Fibroblast of villous mesenchyme (primary cell): Measurements from ENCODE around the gene SAMD11. TPM values are rescaled to one million over a fixed set of nuclear protein-coding genes. Genes with fewer than 3 reads are reported as not detected.

ENCODE experiments used
- DNase-seq: peaks from one replicate; pipeline ENCODE4 v3.0.0-alpha.2; 2010; ENCODE audit warnings: low read depth
- H3K4me3 ChIP-seq: 2 replicates; pipeline ENCODE4 v1.5.1; 2011; ENCODE audit warnings: low read depth, mild to moderate bottlenecking, low read length
- total RNA-seq: library from RNA; depleted of rRNA; stranded (reverse); fragments of >200 nt; gene quantifications from 2 replicates; pipeline ENCODE4 v1.2.3, GENCODE V29; 2012
- TF ChIP-seq, protein P1 (sequence below): IDR thresholded peaks from 2 replicates; pipeline ENCODE4 v1.5.1; 2012; ENCODE audit warnings: low read depth, mild to moderate bottlenecking, low read length; ENCODE audit not compliant: insufficient read depth

The SAMD11 gene
- total RNA-seq, 1 donor, result 2.2 TPM

DNA sequence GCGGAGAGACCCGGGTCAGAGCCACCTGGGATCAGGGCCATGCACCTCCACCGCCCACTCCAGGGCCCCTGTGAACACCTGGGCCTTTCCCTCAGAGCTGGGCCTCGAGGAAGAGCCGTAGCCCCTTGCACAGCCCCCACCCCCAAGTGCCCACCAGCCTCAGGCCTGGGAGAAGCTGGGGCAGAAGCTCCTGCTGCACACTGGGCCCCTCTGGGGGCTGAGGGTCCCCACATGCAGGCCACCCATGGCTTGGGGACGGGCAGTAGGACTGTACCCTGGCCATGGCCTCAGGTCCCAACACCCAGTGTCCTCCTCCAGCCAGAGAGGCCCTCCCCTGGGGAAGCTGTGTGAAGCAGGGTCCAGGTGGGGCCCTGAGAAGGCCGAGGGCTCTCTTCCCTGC lies 28.9 kb downstream of the SAMD11 start:
- TF ChIP-seq, protein P1, sequence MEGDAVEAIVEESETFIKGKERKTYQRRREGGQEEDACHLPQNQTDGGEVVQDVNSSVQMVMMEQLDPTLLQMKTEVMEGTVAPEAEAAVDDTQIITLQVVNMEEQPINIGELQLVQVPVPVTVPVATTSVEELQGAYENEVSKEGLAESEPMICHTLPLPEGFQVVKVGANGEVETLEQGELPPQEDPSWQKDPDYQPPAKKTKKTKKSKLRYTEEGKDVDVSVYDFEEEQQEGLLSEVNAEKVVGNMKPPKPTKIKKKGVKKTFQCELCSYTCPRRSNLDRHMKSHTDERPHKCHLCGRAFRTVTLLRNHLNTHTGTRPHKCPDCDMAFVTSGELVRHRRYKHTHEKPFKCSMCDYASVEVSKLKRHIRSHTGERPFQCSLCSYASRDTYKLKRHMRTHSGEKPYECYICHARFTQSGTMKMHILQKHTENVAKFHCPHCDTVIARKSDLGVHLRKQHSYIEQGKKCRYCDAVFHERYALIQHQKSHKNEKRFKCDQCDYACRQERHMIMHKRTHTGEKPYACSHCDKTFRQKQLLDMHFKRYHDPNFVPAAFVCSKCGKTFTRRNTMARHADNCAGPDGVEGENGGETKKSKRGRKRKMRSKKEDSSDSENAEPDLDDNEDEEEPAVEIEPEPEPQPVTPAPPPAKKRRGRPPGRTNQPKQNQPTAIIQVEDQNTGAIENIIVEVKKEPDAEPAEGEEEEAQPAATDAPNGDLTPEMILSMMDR, result no peak
- DNase-seq, result no peak
- no peak overlapping the region for H3K4me3 ChIP-seq

DNA sequence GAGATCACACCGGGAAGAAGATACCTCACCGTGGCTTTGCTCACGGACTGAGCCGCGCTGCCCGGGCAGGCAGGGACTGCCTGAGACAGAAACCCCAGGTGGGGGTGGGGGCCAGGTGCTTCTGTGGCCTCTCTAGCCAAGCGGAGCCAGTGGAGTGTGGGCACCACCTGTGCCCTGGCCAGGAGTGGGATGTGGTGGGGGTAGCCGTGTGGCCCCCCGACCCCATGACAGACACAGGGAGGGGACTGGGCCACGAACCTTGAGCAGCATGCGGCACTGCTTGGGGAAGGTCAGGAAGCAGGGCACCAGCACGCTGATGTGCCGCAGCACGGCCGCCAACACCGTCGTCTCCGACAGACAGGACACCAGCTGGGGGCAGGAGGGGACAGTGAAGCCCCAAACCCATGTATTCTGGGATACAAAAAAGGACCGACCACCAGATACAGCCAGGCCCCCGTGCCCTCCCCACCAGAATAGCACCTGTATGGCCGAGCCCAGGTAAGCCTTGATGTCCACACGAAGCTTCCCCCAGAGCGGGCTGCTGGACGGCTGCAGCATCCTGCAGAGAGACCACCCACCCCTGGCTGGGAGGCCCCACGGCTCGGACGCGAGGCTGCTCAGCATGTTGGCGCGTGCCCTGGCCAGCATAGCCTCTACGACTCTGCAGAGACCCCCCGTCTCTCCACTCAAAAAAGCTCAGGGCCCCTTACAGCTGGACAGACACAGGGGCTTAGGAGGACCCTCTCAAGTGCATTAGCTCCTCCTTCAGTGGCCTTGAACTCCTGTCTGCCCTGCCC lies 30.0 kb downstream of the SAMD11 start:
- no peak overlapping the region for H3K4me3 ChIP-seq
- TF ChIP-seq, protein P1, result no peak
- DNase-seq, result no peak

DNA sequence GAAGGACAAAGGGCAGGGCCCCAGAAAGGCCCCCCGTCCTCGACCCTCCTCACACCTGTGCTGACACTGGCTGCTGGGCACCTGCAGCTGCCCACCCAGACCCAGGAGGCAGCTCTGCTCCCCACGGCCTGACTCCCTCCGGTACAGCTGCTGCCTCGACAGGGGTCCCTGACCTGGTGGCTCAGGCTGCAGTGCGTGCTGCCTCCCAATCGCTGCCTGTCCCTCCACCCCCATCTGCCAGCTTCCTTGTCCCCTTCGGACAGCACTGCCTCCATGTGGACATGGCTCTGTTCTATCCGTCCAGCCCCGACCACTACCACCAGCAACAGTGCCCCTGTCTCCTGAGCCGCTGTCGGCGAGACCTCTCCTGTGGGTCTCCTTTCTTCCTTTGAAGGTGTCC lies 31.2 kb downstream of the SAMD11 start:
- H3K4me3 ChIP-seq, result no peak overlapping the region
- DNase-seq, result no peak
- TF ChIP-seq, protein P1, result no peak

DNA sequence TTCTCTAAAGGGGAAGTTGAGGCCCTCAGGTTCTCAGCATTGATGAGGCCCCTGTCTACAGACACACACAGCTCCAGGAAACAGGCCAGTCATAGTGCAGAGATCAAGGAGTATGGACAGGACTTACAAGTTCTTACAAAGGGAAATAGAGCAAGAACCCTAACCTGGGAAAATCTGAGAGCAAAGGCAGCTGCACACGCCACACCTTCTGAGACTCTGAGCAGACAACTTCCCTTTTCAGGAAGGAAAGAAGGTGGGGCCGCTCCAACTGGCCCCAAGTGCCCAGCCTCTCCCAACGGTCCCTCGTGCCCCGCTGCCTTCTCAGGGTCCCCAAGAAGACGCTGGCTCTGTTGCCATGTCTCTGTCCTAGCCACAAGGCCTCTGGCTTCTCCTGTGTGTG lies 31.8 kb downstream of the SAMD11 start:
- DNase-seq, result no peak
- H3K4me3 ChIP-seq, result no peak overlapping the region
- TF ChIP-seq, protein P1, result no peak

DNA sequence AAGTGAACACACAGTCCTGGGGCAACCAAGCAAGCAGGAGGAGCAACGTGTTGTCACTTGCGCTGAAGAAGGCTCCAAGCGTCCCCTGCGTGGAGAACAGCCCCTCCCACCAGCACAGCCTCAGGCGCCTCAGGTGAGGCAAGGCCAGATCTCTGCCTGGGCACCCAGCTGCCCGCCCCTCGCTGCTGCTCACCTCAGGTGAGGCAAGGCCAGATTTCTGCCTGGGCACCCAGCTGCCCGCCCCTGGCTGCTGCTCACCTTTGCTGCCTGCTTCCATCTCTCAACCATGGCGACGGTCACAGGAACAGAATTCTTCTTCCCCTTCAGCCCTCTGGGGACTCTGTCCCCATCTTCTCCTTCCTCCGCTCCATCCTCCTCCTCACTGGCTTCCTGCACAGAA lies 32.9 kb downstream of the SAMD11 start:
- no peak for DNase-seq
- TF ChIP-seq, protein P1, result no peak
- no peak overlapping the region for H3K4me3 ChIP-seq

DNA sequence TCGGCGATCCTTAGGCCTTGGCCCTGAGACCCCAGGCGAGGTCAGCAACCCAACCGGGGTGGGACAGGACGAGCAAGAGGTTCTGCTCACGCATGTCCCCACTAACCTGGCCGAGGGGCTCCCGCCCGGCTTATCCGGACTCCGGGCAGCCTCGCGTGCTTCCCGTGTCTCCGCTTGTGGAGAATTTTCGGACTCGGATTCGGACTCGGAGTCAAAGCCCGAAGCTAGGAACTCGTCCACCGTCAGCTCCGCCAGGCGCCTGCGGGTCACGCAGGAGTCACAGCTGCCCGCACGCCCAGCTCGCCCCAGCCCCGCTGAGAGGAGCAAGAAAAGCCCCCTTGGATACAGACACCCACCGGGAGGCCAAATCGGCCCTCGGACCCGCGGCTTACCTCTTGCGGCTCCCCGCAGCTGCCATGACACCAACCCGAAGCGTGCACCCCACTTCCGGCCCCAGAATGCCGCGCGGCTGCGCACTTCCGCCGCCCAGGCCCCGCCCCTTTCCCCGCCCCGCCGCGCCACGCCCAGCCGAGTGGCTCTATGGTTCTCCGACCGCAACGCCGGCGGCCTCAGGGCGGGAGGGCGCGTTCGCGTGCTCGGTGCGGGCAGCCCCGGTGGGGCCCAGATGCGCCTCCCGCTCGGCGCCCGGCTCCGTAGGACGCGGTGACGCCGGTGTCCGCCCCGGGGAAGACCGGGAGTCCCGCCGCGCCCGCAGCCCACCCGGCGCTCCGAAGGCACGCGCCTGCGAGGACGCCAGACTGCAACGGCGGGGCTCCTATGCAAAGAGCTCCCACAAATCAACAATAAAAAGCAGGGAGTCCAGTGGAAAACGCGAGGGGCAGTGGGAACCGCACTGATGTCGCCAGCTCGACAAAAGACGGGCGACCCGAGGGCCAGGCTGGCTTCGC lies 35.4 kb downstream of the SAMD11 start, which contains the start of gene NOC2L:
Gene NOC2L (minus strand): TSS at position 434 of the 908 bp plus-strand sequence. CDS start 16 bp downstream, at position 418.
- TF ChIP-seq, protein P1, result no peak
- H3K4me3 ChIP-seq, result peak within 1 kb of the TSS; percentile 99

More for the DNA sequence above, 35.4 kb downstream of the SAMD11 start, which contains the start of gene NOC2L:
- peak; percentile 88 for DNase-seq
